GM20431 (cell line): ENCODE results near the gene HIPK2.

Source experiments
- in situ Hi-C: fragments of 300-500 bp; cut with MseI, MboI; formaldehyde crosslinking; loops from one replicate; pipeline ENCODE4 v1.15.0; 2020; ENCODE audit warnings: low sequenced_read_pairs; ENCODE audit not compliant: unreplicated experiment

Gene HIPK2

GRCh38 chr7:139720186-139720585, 57.6 kb downstream of the HIPK2 start:
- in situ Hi-C loops = no loop called here

- in situ Hi-C loops = no loop called here
Observed at GRCh38 chr7:139718859-139719258, 58.9 kb downstream of the HIPK2 start.

DNA sequence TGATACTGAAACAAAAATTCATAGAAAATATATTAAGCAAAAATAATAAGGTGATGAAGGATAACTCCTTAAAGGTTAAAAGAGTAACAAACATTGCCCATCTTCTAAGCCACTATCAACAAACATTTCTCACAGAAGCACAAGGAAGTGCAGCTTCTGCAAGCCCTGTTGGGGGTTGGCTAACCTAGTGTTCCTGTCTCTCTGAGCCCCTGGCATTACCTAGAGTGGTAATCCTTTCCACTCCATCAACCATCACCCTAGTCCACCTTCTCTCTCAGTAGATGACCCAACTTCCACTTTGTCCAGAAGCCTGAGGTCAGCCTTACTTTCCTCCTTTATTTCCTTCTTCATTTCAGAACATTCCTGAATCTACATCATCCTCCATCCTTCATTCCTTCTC, 59.7 kb downstream of the HIPK2 start:
- in situ Hi-C loops = no loop called here

DNA sequence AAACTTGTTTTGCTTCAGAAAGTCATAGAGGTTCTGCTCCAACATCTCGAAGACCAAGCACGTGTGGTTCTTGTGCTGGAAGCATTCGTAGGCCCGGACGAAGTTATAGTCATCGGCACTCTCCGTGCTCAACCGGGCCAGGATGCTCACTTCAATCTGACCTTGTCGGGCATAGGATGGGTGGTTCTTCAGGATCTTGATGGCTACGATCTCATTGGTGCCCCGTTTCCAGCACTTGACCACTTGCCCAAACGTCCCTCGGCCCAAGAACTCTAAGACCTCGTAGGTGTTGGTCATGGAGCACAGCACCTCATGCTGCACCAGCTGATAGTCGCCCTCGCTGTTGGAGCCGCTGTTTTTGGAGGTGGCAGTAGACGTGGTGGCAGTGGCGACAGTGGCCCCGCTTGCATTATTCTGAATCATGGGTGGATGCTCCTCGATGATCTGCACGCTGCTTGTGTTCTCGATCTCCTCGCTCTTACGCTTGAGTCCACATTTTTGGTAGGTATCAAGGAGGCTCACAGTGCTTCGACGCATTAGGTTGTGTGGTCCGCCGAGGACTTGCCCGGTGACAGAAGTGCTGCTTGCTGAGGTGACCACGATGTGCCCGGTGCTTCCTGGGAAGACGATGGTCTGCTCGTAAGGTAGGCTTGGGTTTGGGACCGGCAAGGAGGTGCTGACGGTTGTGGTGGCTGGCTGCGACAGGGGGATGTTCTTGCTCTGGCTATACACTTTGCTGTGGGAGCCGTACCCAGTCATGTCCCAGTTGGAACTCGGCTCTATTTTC, 61.4 kb downstream of the HIPK2 start:
- in situ Hi-C loops = no loop called here

GRCh38 chr7:139715194-139715815, 62.5 kb downstream of the HIPK2 start:
- in situ Hi-C loops = no loop called here

GRCh38 chr7:139714163-139714901, 63.5 kb downstream of the HIPK2 start:
- in situ Hi-C loops = no loop called here

- in situ Hi-C loops = no loop called here
Observed at GRCh38 chr7:139713526-139714162, 64.2 kb downstream of the HIPK2 start.

DNA sequence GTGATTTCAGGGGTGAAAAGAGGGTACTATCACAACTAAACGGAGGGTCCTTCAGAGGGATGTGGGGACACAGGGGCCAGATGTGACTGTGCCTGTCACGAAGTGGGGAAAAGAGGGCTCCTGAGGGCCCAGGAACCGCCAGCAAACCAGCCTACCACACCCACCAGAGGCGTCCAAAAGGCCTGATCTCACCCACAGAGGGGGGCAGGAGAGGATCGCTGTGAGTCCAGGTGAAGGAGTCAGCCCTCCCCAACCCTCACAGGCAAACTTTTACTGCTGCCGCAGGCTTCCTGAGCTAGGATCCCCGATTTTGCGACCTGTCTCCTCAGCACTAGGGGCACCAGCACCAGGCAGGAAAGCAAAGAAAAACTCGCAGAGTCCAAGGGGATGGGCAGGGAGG, 64.7 kb downstream of the HIPK2 start:
- in situ Hi-C loops = no loop called here

DNA sequence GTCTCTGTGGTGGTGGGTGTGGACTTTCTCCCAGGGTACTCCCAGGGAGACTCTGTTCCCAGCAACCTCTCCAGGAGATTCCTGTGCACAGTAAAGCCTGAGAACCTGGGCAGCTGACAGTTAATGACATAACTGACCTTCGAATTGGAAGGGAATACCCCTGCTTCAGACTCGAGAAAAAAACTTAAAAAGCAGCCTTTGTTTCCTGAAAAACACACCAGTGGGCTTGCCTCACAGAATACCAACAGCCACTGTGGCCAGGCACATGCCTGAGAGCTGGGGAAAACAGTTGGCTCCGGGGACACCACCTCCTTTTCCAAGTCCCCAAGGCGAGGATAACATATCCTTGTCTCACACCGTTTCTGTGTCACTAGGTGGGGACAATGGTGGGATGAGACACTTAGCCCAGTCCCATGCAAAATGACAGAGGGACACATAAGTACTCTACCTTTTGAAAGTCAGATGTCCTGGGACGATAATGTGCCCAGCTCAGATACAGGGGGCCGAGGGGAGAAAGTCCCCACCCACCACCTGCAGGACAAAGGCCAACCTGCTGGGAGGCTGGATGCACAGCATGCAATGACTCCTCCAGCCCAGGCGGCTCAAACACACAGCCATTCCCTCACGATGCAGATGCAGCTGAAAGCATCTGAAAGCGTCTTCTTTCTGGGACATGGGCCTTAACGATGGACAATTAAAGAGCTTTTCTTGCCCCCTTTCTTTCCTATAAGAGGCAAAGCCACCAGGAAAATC, 65.6 kb downstream of the HIPK2 start:
- in situ Hi-C loops = no loop called here

DNA sequence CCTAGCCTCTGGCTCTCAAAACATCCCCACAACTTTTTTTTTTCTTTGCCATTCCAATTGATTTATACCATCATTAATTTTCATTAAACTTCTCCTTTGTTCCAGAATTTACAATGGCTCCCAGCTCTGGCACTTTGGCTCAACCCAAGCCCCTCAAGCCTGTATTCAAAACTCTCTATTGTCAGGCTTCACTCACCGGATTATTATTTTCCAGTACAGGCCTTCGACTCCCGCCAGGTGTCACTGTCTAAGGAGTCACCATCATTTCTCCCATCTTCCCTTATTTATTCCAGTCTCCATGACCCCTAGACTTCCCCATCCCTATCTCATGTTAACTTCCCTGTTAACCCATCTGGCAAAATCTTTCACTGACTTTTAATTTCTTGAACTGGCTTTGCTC, 67.8 kb downstream of the HIPK2 start:
- in situ Hi-C loops = no loop called here

DNA sequence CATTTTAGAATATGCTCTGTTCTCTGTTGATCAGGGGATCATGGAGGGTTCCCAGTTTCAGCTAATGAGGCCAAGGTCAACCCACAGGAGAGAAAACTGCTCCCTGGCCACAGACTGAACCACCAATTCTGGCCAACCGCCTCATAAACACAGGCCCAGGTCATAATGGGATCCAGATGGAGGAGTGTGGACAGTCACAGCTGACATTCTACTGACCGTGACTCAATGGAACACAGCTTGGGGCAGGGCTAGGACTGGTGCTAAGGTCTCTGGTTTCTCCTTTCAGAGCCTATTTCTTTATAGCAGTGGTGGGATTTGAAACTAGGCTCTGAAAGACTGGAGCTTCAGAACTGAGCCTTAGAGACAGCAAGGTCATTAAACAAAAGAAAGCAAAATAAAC, 68.3 kb downstream of the HIPK2 start:
- in situ Hi-C loops = no loop called here

DNA sequence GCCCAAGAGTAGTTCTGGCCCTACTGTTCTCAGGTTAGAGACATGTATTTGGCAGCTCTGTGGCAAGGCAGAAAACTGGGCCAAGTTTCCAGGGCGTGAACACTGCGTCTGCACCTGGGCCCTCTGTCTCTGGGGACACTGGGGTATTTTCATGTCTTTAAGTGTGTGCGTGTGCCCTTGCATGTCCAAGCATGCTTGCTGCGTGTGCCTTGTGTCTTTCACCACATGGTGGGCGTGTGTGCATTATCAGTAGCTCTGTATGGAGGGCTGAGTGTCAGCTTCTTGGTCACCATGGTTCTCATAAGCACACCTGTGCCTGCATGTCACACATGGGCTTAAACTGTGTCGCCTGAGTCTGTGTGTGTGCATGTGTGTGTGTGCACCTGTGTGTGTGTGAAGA, 69.3 kb downstream of the HIPK2 start:
- in situ Hi-C loops = no loop called here

DNA sequence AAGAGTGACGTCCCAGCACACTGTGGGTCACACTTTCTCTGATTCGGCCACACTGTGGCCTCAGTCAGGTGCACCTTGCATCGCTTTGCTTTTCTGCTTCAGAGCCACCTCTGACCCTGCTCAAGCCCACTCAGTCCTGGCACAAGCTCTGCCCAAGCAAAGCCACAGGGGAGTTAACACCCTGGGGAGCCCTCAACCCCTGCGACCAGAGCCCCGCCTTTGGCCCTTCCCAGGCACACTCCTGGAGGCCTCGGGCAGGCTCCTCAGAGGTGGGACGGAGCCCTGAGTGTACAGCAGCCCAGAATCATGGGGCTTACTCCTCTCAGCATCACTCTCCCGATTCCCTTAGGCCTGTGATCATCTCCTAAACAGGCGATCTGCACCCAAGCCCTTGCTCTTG, 71.0 kb downstream of the HIPK2 start:
- in situ Hi-C loops = no loop called here

DNA sequence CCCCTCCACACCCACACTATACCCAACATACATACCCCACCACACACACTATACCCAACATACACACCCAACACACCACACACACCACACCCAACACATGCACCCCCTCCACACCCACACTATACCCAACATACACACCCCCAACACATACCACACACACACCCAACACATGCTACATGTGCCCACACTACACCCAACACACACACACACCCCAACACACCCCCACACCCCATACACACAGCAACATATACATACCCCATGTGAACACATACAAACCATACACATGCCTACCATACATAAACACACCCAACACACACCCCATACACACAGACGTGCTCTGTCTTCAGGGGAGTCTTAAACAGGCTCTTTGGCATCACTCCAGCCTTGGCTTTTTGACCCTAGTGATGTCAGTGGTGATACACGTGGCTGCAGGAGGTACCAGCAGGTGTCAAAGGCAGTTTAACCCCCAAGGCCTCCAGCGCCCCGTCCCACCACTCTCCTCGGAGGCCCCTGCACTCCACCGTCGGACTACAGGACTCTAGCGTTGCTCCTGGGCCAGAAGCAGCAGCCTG, 73.4 kb downstream of the HIPK2 start:
- in situ Hi-C loops = no loop called here

GRCh38 chr7:139703487-139704307, 74.1 kb downstream of the HIPK2 start:
- in situ Hi-C loops = no loop called here

DNA sequence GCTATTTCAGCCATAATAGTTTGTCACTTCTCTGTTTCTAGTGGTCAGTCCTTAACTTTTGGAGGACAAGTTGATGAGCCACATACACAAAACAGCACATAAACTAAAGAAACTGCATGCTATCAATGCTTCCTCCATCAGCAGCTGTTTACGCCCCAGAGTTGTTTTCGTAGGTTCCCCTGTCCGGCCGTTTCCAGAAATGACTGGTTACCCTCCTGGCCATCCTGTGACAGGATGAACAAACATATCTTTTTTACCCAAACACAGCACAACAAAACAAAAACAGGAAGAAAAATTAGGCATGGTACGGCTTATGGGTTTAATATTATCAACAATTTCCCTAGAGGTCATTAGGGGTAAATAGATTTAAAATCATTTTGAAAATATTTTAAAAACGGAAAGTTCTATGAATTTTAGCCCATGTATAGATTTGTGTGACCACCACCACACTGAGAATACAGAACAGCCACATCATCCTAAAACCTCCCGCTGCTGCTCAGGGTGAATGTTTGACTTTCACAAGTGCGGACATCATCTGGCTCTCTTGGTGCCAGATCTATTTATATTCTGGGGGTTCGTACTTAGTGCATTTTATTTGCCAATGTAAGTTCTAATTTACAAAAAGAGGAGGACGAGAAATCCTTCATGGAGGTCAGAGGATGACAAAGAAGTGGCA, 74.8 kb downstream of the HIPK2 start:
- in situ Hi-C loops = no loop called here

GRCh38 chr7:139702313-139702731, 75.5 kb downstream of the HIPK2 start:
- in situ Hi-C loops = no loop called here

DNA sequence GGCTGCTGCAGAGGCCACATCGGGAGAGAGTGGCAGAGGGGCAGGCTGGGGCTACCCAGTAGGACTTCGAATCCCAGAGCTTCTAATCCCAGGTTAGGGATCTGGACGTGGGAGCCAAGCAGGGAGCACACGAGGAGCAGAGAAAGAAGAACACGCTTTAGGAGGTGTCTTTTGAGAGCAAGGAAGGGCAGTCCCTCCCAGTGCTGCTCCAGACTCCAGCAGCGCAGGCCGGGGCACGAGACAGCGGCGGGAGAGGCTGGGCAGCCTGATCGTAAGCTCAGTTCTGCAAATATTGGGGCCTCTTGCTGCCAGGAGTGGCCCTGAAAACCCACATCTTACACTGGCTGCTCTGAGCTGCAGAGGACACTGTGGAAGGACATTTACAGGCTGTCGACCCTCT, 75.9 kb downstream of the HIPK2 start:
- in situ Hi-C loops = no loop called here
